A549 (cell line): ENCODE measurements around the gene PLIN5. TPM values are rescaled to one million over a fixed set of nuclear protein-coding genes. Genes with fewer than 3 reads are reported as not detected.
A peak's percentile ranks its signal among the peaks of the same experiment; 100 is the strongest.

Source experiments
- ATAC-seq, 2 experiments: fragments of 200-7000 bp in 1 of 2; fragments of >200 bp in 1 of 2; cut with Nextera tagmentation in 1 of 2; cut with Tn5 transposase in 1 of 2; 3 replicates each; pipeline versions ENCODE4 v1.8.0 to v1.9.1; 2018 to 2020; ENCODE audit warnings: mild to moderate bottlenecking in 1 of 2, moderate library complexity in 1 of 2
- CTCF ChIA-PET: fragments of 300-600 bp; sonication (Branson Sonifier 250); formaldehyde crosslinking; extraction: SDS; loops from one replicate; lab custom pipeline; 2021; ENCODE audit warnings: antibody characterized with exemption, inconsistent platforms; lab: Yijun Ruan, JAX
- POLR2A ChIA-PET: fragments of 350-600 bp; formaldehyde crosslinking; extraction: SDS; loops from one replicate; lab custom pipeline; 2021; ENCODE audit warnings: antibody characterized with exemption, inconsistent platforms; lab: Yijun Ruan, JAX
- DNase-seq, 2 experiments: peaks; one replicate each; pipeline versions ENCODE4 v3.0.0 to v3.0.0-alpha.2; 2011 to 2016; ENCODE audit warnings: low read depth in 1 of 2, low spot score in 1 of 2
- FAIRE-seq: peaks from 2 replicates; lab custom pipeline; 2011; peaks lifted over from hg19 to GRCh38; lab: Jason Lieb, UNC
- H3K27ac ChIP-seq, 2 experiments: fragments of >200 bp; sonication (Bioruptor Twin); formaldehyde crosslinking; 3 replicates each; pipeline ENCODE4 v1.5.1; 2016 to 2017
- H3K4me1 ChIP-seq: fragments of >200 bp; sonication (Bioruptor Twin); formaldehyde crosslinking; 3 replicates; pipeline ENCODE4 v1.6.1; 2016
- H3K4me2 ChIP-seq: fragments of >200 bp; sonication (Bioruptor Twin); formaldehyde crosslinking; 3 replicates; pipeline ENCODE4 v1.6.1; 2016
- H3K4me3 ChIP-seq: fragments of >200 bp; sonication (Bioruptor Twin); formaldehyde crosslinking; 3 replicates; pipeline ENCODE4 v1.5.1; 2016
- H3K9me3 ChIP-seq: fragments of >200 bp; sonication (Bioruptor Twin); formaldehyde crosslinking; 3 replicates; pipeline ENCODE4 v1.6.1; 2016
- BHLHE40 ChIP-seq: IDR thresholded peaks from 2 replicates; pipeline ENCODE4 v1.6.1; 2012; ENCODE audit warnings: low read depth, low read length, inconsistent platforms
- CBX2 ChIP-seq: fragments of 200-600 bp; sonication (generic); IDR thresholded peaks from 2 replicates; pipeline ENCODE4 v1.6.1; 2016; ENCODE audit warnings: low read depth, mild to moderate bottlenecking, borderline replicate concordance
- EHMT2 ChIP-seq: fragments of 200-600 bp; sonication (generic); IDR thresholded peaks from 2 replicates; pipeline ENCODE4 v1.6.1; 2016; ENCODE audit warnings: antibody characterized with exemption, low read depth, mild to moderate bottlenecking, moderate library complexity
- FOSL2 ChIP-seq, 2 experiments: fragments of 450-650 bp in 1 of 2; fragments of >200 bp in 1 of 2; sonication (Bioruptor Twin) in 1 of 2; formaldehyde crosslinking; IDR thresholded peaks; 2 replicates each; pipeline versions ENCODE4 v1.5.0 to v1.6.1; 2016 to 2020; ENCODE audit warnings: mild to moderate bottlenecking in 1 of 2, moderate library complexity in 1 of 2
- FOXS1 ChIP-seq: fragments of 250-450 bp; sonication (Bioruptor Pico); IDR thresholded peaks from 2 replicates; pipeline ENCODE4 v1.5.0; 2020; ENCODE audit warnings: mild to moderate bottlenecking, moderate library complexity
- JUNB ChIP-seq: fragments of >200 bp; sonication (Bioruptor Twin); formaldehyde crosslinking; IDR thresholded peaks from 2 replicates; pipeline ENCODE4 v1.6.1; 2016
- KDM5A ChIP-seq: fragments of 200-600 bp; sonication (generic); IDR thresholded peaks from 2 replicates; pipeline ENCODE4 v1.6.1; 2016; ENCODE audit warnings: antibody characterized with exemption, mild to moderate bottlenecking
- MAFK ChIP-seq: fragments of 450-650 bp; IDR thresholded peaks from 2 replicates; pipeline ENCODE4 v1.6.1; 2014; ENCODE audit not compliant: partially characterized antibody
- MAZ ChIP-seq: fragments of 150-350 bp; IDR thresholded peaks from 2 replicates; pipeline ENCODE4 v1.6.1; 2014; ENCODE audit warnings: antibody characterized with exemption, low read depth, low read length, borderline replicate concordance
- NR3C1 ChIP-seq: fragments of >200 bp; sonication (Bioruptor Twin); formaldehyde crosslinking; IDR thresholded peaks from 3 replicates; pipeline ENCODE4 v1.6.1; 2017
- PHF8 ChIP-seq: fragments of 200-600 bp; sonication (generic); IDR thresholded peaks from 2 replicates; pipeline ENCODE4 v1.6.1; 2016; ENCODE audit warnings: low read depth, mild to moderate bottlenecking, antibody characterized with exemption, moderate library complexity, borderline replicate concordance
- POLR2AphosphoS2 ChIP-seq: conservative IDR thresholded peaks from 2 replicates; pipeline ENCODE4 v1.6.1; 2012; ENCODE audit warnings: low read length, improper control_type of control experiment, inconsistent platforms
- RARB ChIP-seq: fragments of 250-450 bp; sonication (Bioruptor Pico); IDR thresholded peaks from 2 replicates; pipeline ENCODE4 v1.8.0; 2021; ENCODE audit warnings: mild to moderate bottlenecking, moderate library complexity
- SMC3 ChIP-seq: fragments of >200 bp; sonication (Bioruptor Twin); formaldehyde crosslinking; IDR thresholded peaks from 3 replicates; pipeline ENCODE4 v1.6.1; 2018; ENCODE audit warnings: inconsistent platforms
- SREBF2 ChIP-seq: fragments of 450-650 bp; IDR thresholded peaks from 2 replicates; pipeline ENCODE4 v1.6.1; 2014; ENCODE audit warnings: mild to moderate bottlenecking, moderate library complexity
- TP53 ChIP-seq: fragments of 250-450 bp; sonication (Bioruptor Pico); IDR thresholded peaks from 2 replicates; pipeline ENCODE4 v1.5.0; 2021; ENCODE audit warnings: mild to moderate bottlenecking, moderate library complexity
- ZFP36 ChIP-seq: fragments of 450-650 bp; IDR thresholded peaks from 2 replicates; pipeline ENCODE4 v1.6.1; 2014; ENCODE audit warnings: borderline replicate concordance; ENCODE audit not compliant: partially characterized antibody
- WGBS: methylation state at CpG from one replicate; pipeline ENCODE4 v1.1.6; 2017; ENCODE audit errors: missing lambda C conversion rate; 5-methylcytosine and 5-hydroxymethylcytosine counted together
- polyA plus RNA-seq, 4 experiments: library from polyadenylated mRNA; depleted of rRNA in 3 of 4; stranded (reverse); fragments of >200 nt; fragmentation: RNase III in 1 of 4; extraction: RNeasy Plus Mini Kit Qiagen cat#74134 plus additional on column Dnase treatment in 1 of 4; gene quantifications; 2 replicates in 3 of 4; 3 replicates in 1 of 4; pipeline ENCODE4 v1.2.3, GENCODE V29; 2011 to 2017
- TF ChIP-seq, protein P1 (sequence below): fragments of 200-600 bp; sonication (generic); IDR thresholded peaks from 2 replicates; pipeline ENCODE4 v1.6.1; 2016; ENCODE audit warnings: antibody characterized with exemption, mild to moderate bottlenecking, moderate library complexity
- TF ChIP-seq, protein P2 (sequence below): fragments of 150-350 bp; IDR thresholded peaks from 2 replicates; pipeline ENCODE4 v1.6.1; 2014; ENCODE audit warnings: low read depth, mild to moderate bottlenecking, low read length

PLIN5 gene
- polyA plus RNA-seq, 2 of the 4 experiments (the other 2 are of a cell fraction), result 0.08 to 0.25 TPM

DNA sequence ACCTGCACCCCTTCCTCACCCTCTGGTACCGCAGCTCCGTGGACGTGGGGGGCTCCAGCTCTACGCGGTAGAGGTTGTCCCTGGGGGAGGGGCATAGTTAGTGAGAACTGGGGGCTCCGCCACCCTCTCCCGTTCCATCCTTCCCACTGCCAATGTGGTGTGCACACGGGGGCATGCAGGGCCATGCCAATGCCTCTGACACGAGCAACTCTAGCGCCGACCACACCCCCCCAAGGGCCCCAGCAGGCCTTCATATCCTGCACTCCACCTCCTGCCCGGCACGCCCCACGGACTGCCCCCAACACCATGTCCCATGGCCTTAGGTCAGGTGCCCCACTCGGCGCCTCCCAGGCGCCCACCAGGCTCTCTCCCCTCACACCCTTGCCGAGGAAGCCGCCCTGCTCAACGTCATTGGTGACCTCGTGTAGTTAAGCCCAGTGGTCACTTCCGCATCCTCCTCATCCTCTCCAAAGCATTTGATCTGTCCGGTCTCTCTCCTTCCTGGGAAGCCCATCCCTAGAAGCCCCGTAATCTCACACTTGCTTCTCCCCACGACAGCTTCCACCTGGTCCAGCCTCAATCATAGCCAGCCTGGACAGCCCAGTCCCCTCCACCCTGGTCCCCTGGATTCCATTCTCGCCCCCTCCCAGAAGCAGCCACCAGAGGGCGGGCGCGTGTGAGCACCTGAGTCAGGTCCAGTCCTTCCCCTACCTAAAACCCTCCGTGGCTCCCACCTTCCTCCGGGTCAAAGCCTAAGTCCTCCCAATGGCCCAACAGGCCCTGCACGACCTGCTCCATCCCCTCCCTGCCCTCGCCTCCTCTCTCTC lies 22.3 kb upstream of the PLIN5 start:
- TF ChIP-seq ZFP36 (peak; percentile 63), MAZ (no peak), SMC3 (0 out of 3 replicates have a peak, but pooled peaks have one; percentile 17)
- ATAC-seq, result peak; percentile 55 to 74; a peak in 5 of 6 replicates
- ChIA-PET CTCF (interaction anchor here (0.7 to 3.8 kb wide), 8 partner anchors 9 to 155 kb away, joined by 3 to 18 read pairs (median 4); no protein-coding TSS in a partner anchor), POLR2A (no interaction called here)
- WGBS, result 38% methylated on average over 25 of the region's 33 CpGs
- H3K4me1 ChIP-seq, result peaks cover 13% of the 10 kb centered on the region
- DNase-seq, result no peak
- no peak for FAIRE-seq
- H3K27ac ChIP-seq, result 0 out of 6 replicates have a peak overlapping the region, but pooled peaks of 1 of the 2 experiments have one; percentile 76
- peak overlapping the region; percentile 58 for H3K4me2 ChIP-seq
- no peak overlapping the region; the same call in 2 of the 3 replicates for H3K4me3 ChIP-seq
- H3K9me3 ChIP-seq, result no peaks in the 10 kb centered on the region

GRCh38 chr19:4556597-4557127 lies 21.6 kb upstream of the PLIN5 start:
- H3K4me2 ChIP-seq, result peak overlapping the region; percentile 58
- DNase-seq, result peak; percentile 70 to 82
- 40% methylated on average over 17 of the region's 25 CpGs for WGBS
- ChIA-PET POLR2A (interaction anchor here (0.6 kb wide), 1 partner anchor 11 kb away, joined by 4 read pairs; no protein-coding TSS in a partner anchor), CTCF (interaction anchor here (0.7 to 3.8 kb wide), 9 partner anchors 10 to 156 kb away, joined by 3 to 18 read pairs (median 4); no protein-coding TSS in a partner anchor)
- FAIRE-seq, result no peak
- peak overlapping the region in 1 of 2 experiments; percentile 59; a peak in 2 of 6 replicates for H3K27ac ChIP-seq
- ATAC-seq, result peak; percentile 51 to 79
- no peak for TF ChIP-seq SREBF2
- TF ChIP-seq, protein P1, sequence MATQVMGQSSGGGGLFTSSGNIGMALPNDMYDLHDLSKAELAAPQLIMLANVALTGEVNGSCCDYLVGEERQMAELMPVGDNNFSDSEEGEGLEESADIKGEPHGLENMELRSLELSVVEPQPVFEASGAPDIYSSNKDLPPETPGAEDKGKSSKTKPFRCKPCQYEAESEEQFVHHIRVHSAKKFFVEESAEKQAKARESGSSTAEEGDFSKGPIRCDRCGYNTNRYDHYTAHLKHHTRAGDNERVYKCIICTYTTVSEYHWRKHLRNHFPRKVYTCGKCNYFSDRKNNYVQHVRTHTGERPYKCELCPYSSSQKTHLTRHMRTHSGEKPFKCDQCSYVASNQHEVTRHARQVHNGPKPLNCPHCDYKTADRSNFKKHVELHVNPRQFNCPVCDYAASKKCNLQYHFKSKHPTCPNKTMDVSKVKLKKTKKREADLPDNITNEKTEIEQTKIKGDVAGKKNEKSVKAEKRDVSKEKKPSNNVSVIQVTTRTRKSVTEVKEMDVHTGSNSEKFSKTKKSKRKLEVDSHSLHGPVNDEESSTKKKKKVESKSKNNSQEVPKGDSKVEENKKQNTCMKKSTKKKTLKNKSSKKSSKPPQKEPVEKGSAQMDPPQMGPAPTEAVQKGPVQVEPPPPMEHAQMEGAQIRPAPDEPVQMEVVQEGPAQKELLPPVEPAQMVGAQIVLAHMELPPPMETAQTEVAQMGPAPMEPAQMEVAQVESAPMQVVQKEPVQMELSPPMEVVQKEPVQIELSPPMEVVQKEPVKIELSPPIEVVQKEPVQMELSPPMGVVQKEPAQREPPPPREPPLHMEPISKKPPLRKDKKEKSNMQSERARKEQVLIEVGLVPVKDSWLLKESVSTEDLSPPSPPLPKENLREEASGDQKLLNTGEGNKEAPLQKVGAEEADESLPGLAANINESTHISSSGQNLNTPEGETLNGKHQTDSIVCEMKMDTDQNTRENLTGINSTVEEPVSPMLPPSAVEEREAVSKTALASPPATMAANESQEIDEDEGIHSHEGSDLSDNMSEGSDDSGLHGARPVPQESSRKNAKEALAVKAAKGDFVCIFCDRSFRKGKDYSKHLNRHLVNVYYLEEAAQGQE, result no peak
- TF ChIP-seq KDM5A, result no peak
- TF ChIP-seq POLR2AphosphoS2, result no peak
- no peak for TF ChIP-seq EHMT2
- TF ChIP-seq FOXS1 (CRISPR knock-in tag), result no peak
- no peak for TF ChIP-seq NR3C1
- no peak for TF ChIP-seq JUNB
- TF ChIP-seq FOSL2 (IDR thresholded peaks at IDR 0.05), result no peak
- no peak for TF ChIP-seq FOSL2 (CRISPR knock-in tag; IDR thresholded peaks at IDR 0.05)
- no peak for TF ChIP-seq PHF8
- TF ChIP-seq, protein P2, sequence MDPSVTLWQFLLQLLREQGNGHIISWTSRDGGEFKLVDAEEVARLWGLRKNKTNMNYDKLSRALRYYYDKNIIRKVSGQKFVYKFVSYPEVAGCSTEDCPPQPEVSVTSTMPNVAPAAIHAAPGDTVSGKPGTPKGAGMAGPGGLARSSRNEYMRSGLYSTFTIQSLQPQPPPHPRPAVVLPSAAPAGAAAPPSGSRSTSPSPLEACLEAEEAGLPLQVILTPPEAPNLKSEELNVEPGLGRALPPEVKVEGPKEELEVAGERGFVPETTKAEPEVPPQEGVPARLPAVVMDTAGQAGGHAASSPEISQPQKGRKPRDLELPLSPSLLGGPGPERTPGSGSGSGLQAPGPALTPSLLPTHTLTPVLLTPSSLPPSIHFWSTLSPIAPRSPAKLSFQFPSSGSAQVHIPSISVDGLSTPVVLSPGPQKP, result no peak
- no peak for TF ChIP-seq BHLHE40
- TF ChIP-seq SMC3, result no peak
- no peak for TF ChIP-seq RARB (CRISPR knock-in tag)
- no peak for TF ChIP-seq TP53
- TF ChIP-seq CBX2, result no peak
- TF ChIP-seq MAFK, result no peak
- H3K4me3 ChIP-seq, result no peak overlapping the region; the same call in 2 of the 3 replicates
- H3K9me3 ChIP-seq, result no peaks in the 10 kb centered on the region
- peaks cover 13% of the 10 kb centered on the region for H3K4me1 ChIP-seq
